GM21447 (cell line): Measurements from ENCODE around the gene B4GALT6.

Experiments used
- ATAC-seq: cut with Tn5 transposase; IDR thresholded peaks from one replicate; pipeline ENCODE4 v1.9.1; 2021; ENCODE audit not compliant: unreplicated experiment

The B4GALT6 gene

DNA sequence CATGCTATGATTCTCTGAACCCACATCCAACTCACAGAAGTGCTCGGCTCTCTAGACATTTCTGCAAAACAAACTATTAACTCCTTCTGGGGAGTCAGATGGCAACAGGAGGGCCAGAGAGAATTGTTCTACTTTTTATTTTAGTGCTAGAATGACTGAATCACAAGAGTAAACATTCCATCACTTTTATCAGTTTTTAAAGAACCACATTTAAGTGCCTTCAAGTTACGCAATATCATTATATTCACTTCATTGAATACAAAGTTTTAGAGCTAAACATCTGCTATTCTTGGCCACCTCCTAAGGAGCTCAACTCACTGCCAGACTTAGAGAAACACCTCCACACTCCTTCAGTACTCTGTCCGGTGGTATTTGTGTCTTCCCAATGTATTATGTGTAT, 22.4 kb downstream of the B4GALT6 start:
- no peak for ATAC-seq

- ATAC-seq: no peak
Measured at GRCh38 chr18:31660763-31661162, 23.6 kb downstream of the B4GALT6 start.

DNA sequence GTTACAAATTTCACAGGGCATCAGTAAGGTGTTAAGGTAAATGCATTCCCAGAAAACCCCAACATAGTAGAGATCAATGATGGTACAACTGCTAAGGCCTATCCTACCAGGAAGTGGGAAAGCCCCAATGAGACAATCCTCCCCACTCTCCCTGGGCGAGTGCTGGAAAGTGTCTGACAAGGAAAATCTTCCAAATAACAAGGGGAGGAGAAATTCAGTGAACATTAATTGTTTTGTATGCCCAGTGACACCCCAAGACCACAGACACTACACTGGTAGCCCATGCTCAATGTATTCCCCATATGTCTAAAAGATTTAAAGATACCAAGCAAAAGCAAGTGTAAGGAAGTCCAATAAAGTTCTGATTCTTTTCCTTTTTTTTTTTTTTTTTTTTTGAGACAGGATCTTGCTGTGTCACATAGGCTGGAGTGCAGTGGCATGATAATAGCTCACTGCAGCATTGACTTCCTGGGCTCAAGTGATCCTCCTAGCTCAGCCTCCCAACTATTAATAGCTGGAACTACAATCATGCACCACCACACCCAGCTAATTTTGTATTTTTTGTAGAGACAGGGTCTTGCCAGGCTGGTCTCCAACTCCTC, 24.7 kb downstream of the B4GALT6 start:
- ATAC-seq: no peak

GRCh38 chr18:31658670-31659575, 25.5 kb downstream of the B4GALT6 start:
- ATAC-seq: peak; percentile 69

- peak; percentile 72 for ATAC-seq
Measured at GRCh38 chr18:31657823-31658669, 26.3 kb downstream of the B4GALT6 start.

DNA sequence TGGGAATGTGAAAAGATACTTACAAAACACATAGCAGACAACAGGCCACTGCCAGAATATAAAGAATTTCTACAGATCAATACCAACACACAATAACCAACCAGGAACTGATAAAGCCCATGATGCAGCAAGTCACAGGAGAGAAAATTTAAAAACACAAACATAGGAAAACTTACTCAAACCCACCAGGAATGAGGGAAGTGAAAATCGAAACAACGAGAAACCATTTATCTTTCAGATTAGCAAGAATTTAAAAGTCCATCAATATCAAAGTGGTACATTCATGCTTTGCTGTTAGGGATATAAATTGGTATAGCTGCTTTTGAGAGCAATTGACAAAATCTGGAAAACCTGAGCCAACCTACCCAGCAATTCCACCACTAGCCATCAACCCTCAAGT, 27.6 kb downstream of the B4GALT6 start:
- ATAC-seq: no peak

GRCh38 chr18:31655354-31655753, 29.0 kb downstream of the B4GALT6 start:
- no peak for ATAC-seq

GRCh38 chr18:31652877-31653276, 31.5 kb downstream of the B4GALT6 start:
- ATAC-seq: no peak

GRCh38 chr18:31652357-31652756, 32.0 kb downstream of the B4GALT6 start:
- no peak for ATAC-seq

GRCh38 chr18:31651369-31651768, 33.0 kb downstream of the B4GALT6 start:
- ATAC-seq: no peak

- peak; percentile 52 for ATAC-seq
Measured at GRCh38 chr18:31649978-31650719, 34.2 kb downstream of the B4GALT6 start.

- ATAC-seq: no peak
Measured at GRCh38 chr18:31649449-31649848, 34.9 kb downstream of the B4GALT6 start.

- peak; percentile 77 for ATAC-seq
Measured at GRCh38 chr18:31648966-31649429, 35.4 kb downstream of the B4GALT6 start.

GRCh38 chr18:31648458-31648857, 35.9 kb downstream of the B4GALT6 start:
- no peak for ATAC-seq

DNA sequence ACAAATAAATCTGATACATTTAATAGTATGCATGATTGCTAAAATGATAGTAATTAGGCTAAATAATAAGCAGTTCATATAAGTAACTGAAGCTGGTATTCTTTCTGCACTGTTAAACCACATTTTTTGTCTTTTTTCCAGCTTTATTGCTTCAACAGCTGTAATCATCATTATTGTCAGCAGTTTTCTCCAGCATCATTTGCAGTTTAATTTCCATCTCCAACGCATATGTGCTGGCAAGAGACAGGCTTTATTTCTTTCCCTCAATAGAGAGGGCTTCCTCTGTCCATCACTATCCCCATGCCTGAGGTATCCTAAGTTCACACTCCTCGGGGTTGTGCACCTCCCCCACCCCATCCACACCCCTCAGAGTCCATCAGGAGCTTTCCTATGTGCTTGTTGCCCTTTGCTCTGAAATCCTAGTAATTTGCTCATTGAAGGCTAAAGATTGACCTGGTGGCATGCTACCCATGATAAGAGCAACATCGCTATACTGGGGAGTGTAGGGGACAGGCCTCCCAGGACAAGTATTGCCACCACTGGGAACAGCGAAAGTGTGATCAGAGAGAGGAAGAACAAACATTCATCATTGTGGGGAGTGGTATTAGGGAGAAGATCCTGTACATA, 37.1 kb downstream of the B4GALT6 start:
- no peak for ATAC-seq

- ATAC-seq: no peak
Measured at GRCh38 chr18:31646332-31647126, 37.9 kb downstream of the B4GALT6 start.

- no peak for ATAC-seq
Measured at GRCh38 chr18:31645411-31645810, 39.0 kb downstream of the B4GALT6 start.

GRCh38 chr18:31643003-31643402, 41.4 kb downstream of the B4GALT6 start:
- ATAC-seq: no peak

DNA sequence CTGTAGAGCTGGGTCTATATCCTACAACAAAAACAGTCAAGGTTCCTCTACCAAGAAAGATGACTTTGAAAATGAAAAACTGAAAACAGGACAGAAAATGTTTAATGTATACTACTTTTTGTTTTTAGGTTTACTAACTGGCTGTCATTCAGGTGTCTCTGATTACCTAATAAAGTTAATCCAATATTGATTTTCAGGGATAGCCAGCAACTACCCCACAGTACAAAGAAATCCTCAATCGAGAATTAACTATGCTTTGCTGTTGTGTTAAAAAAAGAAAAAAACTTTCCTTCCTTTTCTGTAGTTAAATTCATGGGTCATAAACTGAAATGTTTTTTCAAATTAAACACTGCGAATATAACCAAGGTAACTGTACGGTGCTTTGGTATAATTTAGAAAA, 46.9 kb downstream of the B4GALT6 start:
- ATAC-seq: no peak
